Parathyroid adenoma (tissue), 2 donors: ENCODE measurements around the gene LRRC72.

Source experiments
- H2AFZ ChIP-seq: fragments of 300-600 bp; sonication (generic); one replicate; pipeline ENCODE4 v1.7.0; 2017; ENCODE audit warnings: antibody characterized with exemption, mild to moderate bottlenecking
- H3K27ac ChIP-seq: fragments of 300-600 bp; sonication (generic); one replicate; pipeline ENCODE4 v1.7.0; 2017
- H3K27me3 ChIP-seq: fragments of 300-600 bp; sonication (generic); one replicate; pipeline ENCODE4 v1.7.0; 2017; ENCODE audit warnings: low read length; ENCODE audit not compliant: control insufficient read depth, insufficient read depth
- H3K36me3 ChIP-seq: fragments of 300-600 bp; sonication (generic); one replicate; pipeline ENCODE4 v1.7.0; 2017; ENCODE audit warnings: low read length; ENCODE audit not compliant: control insufficient read depth, insufficient read depth
- H3K4me1 ChIP-seq: fragments of 300-600 bp; sonication (generic); one replicate; pipeline ENCODE4 v1.7.0; 2017; ENCODE audit warnings: control low read depth
- H3K4me2 ChIP-seq: fragments of 300-600 bp; sonication (generic); one replicate; pipeline ENCODE4 v1.7.0; 2017; ENCODE audit warnings: low read length
- H3K4me3 ChIP-seq: fragments of 300-600 bp; sonication (generic); one replicate; pipeline ENCODE4 v1.7.0; 2017; ENCODE audit warnings: low read depth, low read length
- H3K79me2 ChIP-seq: fragments of 300-600 bp; sonication (generic); one replicate; pipeline ENCODE4 v1.7.0; 2017; ENCODE audit warnings: control low read depth
- H3K9ac ChIP-seq: fragments of 300-600 bp; sonication (generic); one replicate; pipeline ENCODE4 v1.7.0; 2017; ENCODE audit warnings: mild to moderate bottlenecking
- H3K9me3 ChIP-seq: fragments of 300-600 bp; sonication (generic); one replicate; pipeline ENCODE4 v1.7.0; 2017; ENCODE audit warnings: low read length; ENCODE audit not compliant: control insufficient read depth
- CTCF ChIP-seq: fragments of 300-600 bp; sonication (generic); IDR thresholded peaks from one replicate; pipeline ENCODE4 v1.7.0; 2017; ENCODE audit warnings: antibody characterized with exemption, mild to moderate bottlenecking
- donor health status: primary hyperparathyroidism.

Gene LRRC72

GRCh38 chr7:16526742-16527540, at the start of gene LRRC72:
LRRC72 (plus strand) TSS chr7:16526825; CDS start chr7:16526953, 128 bp downstream.
- Histone ChIP-seq H3K9ac (no peak within 1 kb of the TSS), H3K4me2 (no peak within 1 kb of the TSS), H2AFZ (no peak within 1 kb of the TSS), H3K9me3 (no peaks in the 10 kb centered on the region), H3K27ac (no peak within 1 kb of the TSS), H3K27me3 (no peaks in the 10 kb centered on the region), H3K4me3 (no peak within 1 kb of the TSS), H3K79me2 (no peaks in the 10 kb centered on the region), H3K36me3 (no peaks in the 10 kb centered on the region), H3K4me1 (no peaks in the 10 kb centered on the region)
- TF ChIP-seq CTCF: no peak

GRCh38 chr7:16479161-16479560, 47.5 kb upstream of the LRRC72 start:
- Histone ChIP-seq H3K4me3 (no peak overlapping the region), H3K27ac (no peak overlapping the region), H3K4me1 (no peaks in the 10 kb centered on the region), H3K27me3 (no peaks in the 10 kb centered on the region), H3K36me3 (no peaks in the 10 kb centered on the region), H2AFZ (no peak overlapping the region), H3K79me2 (no peaks in the 10 kb centered on the region), H3K9me3 (no peaks in the 10 kb centered on the region), H3K4me2 (no peak overlapping the region), H3K9ac (no peak overlapping the region)
- TF ChIP-seq CTCF: no peak

GRCh38 chr7:16479591-16479990, 47.0 kb upstream of the LRRC72 start:
- no peak overlapping the region for H3K9ac ChIP-seq
- no peaks in the 10 kb centered on the region for H3K4me1 ChIP-seq
- H3K36me3 ChIP-seq: no peaks in the 10 kb centered on the region
- no peak overlapping the region for H3K4me3 ChIP-seq
- no peak overlapping the region for H3K4me2 ChIP-seq
- H2AFZ ChIP-seq: no peak overlapping the region
- no peaks in the 10 kb centered on the region for H3K79me2 ChIP-seq
- TF ChIP-seq CTCF: no peak
- no peaks in the 10 kb centered on the region for H3K27me3 ChIP-seq
- H3K27ac ChIP-seq: no peak overlapping the region
- H3K9me3 ChIP-seq: no peaks in the 10 kb centered on the region

- Histone ChIP-seq H2AFZ (no peak overlapping the region), H3K4me1 (no peaks in the 10 kb centered on the region), H3K36me3 (no peaks in the 10 kb centered on the region), H3K27me3 (no peaks in the 10 kb centered on the region), H3K79me2 (no peaks in the 10 kb centered on the region), H3K9ac (no peak overlapping the region), H3K9me3 (no peaks in the 10 kb centered on the region), H3K27ac (no peak overlapping the region), H3K4me2 (no peak overlapping the region), H3K4me3 (no peak overlapping the region)
- no peak for TF ChIP-seq CTCF
These were observed 42.0 kb upstream of the LRRC72 start for GRCh38 chr7:16484453-16485158.
